Lower leg skin (tissue), 4 donors: ENCODE results near the gene ZFYVE16. TPM values are rescaled to one million over a fixed set of nuclear protein-coding genes. Genes with fewer than 3 reads are reported as not detected.

Source experiments
- DNase-seq, 2 donors: peaks; one replicate each; pipeline ENCODE4 v3.0.0-alpha.2; 2019; ENCODE audit warnings: low spot score in 2 of 2
- H3K4me3 ChIP-seq: fragments of 200-600 bp; sonication (generic); 2 replicates; pipeline ENCODE4 v1.5.1; 2017; ENCODE audit warnings: mild to moderate bottlenecking, low read depth; ENCODE audit not compliant: poor library complexity, severe bottlenecking
- POLR2A ChIP-seq, 2 donors: fragments of 450-650 bp; IDR thresholded peaks; one replicate each; pipeline ENCODE4 v1.6.1; 2016 to 2017; ENCODE audit warnings: antibody characterized with exemption in 2 of 2, mild to moderate bottlenecking in 1 of 2, moderate library complexity in 1 of 2
- WGBS, 2 donors: methylation state at CpG; one replicate each; pipeline ENCODE4 v1.1.5; 2018; 5-methylcytosine and 5-hydroxymethylcytosine counted together
- intact Hi-C: fragments of 100-400 bp; cut with DNase I; formaldehyde crosslinking; loops from one replicate; pipeline ENCODE4 v1.15.0; 2023; ENCODE audit warnings: low total_unique reads
- total RNA-seq, 4 donors: library from RNA; depleted of rRNA; stranded (reverse); fragments of >200 nt; gene quantifications; one replicate each; pipeline ENCODE4 v1.1.0, GENCODE V29; 2016
- TF ChIP-seq, protein P1 (sequence below), 3 donors: fragments of 450-650 bp; IDR thresholded peaks; one replicate each; pipeline ENCODE4 v1.5.1; 2016; ENCODE audit warnings: antibody characterized with exemption in 3 of 3, mild to moderate bottlenecking in 3 of 3, moderate library complexity in 2 of 3

ZFYVE16 gene
- total RNA-seq, 4 donors from 2014 or later, result 11.7 to 19.2 (median 13.4) TPM

DNA sequence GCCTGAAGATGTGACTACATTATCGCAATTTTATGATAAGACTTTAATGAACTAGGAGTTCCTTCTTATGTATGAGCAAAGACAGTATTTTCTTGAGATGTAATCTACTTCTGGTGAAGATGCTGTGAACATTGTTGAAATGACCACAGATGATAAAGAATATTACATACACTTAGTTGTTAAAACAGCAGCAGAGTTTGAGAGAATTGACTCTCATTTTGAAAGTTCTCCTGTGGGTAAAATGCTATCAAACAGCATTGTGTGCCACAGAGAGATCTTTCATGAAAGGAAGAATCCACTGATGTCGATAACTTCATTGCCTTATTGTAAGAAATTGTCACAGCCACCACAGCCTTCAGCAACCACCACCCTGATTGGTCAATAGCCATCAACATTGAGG, 88.0 kb downstream of the ZFYVE16 start:
- H3K4me3 ChIP-seq, result no peak overlapping the region
- TF ChIP-seq, protein P1, sequence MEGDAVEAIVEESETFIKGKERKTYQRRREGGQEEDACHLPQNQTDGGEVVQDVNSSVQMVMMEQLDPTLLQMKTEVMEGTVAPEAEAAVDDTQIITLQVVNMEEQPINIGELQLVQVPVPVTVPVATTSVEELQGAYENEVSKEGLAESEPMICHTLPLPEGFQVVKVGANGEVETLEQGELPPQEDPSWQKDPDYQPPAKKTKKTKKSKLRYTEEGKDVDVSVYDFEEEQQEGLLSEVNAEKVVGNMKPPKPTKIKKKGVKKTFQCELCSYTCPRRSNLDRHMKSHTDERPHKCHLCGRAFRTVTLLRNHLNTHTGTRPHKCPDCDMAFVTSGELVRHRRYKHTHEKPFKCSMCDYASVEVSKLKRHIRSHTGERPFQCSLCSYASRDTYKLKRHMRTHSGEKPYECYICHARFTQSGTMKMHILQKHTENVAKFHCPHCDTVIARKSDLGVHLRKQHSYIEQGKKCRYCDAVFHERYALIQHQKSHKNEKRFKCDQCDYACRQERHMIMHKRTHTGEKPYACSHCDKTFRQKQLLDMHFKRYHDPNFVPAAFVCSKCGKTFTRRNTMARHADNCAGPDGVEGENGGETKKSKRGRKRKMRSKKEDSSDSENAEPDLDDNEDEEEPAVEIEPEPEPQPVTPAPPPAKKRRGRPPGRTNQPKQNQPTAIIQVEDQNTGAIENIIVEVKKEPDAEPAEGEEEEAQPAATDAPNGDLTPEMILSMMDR (IDR thresholded peaks at IDR 0.05), result no peak
- TF ChIP-seq POLR2A (IDR thresholded peaks at IDR 0.05), result no peak
- no peak for DNase-seq
- WGBS, 2 donors, result 95% methylated on average over 2 of the region's 2 CpGs
- intact Hi-C loops, result no loop called here

DNA sequence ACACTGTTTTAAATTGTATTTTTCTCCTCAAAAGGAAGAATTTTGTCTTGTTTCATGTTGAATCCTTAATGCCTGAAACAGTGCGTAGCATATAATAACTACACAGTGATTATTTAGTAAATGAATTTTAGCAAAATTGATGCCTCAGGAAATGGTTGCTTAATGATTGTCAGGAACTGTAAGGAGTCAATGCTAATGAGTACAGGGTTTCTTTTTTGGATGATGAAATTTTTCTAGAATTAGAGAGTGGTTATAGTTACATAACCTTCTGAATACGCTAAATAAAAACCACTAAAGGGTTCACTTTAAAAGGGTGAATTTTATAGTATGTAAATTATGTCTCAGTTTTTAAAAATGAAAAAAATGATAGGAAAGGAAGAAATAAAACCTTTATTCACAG, 94.9 kb downstream of the ZFYVE16 start:
- H3K4me3 ChIP-seq, result no peak overlapping the region
- DNase-seq, result no peak
- WGBS, 2 donors, result 74 to 92% methylated on average over 2 of the region's 2 CpGs
- TF ChIP-seq, protein P1 (IDR thresholded peaks at IDR 0.05), result no peak
- TF ChIP-seq POLR2A (IDR thresholded peaks at IDR 0.05), result no peak
- intact Hi-C loops, result no loop called here

DNA sequence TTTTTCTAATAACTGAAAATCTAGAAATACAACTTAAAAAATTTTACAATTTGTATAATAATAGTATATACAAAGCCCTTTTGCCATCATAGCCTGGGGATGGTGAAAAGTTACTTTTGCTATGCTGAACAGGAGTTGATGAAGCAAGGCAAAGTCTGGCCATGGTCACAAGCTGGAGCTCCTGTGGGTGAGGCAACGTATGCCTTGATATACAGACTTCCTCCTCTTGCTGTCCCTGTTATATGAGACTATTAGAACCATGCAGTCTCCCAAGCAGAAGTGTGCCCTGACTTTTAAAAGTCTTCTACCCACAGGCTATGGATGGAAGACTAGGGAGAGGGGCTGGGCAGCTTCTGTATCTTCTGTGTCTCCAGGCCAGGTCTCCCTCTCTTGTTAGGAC, 95.8 kb downstream of the ZFYVE16 start:
- intact Hi-C loops, result no loop called here
- TF ChIP-seq, protein P1 (IDR thresholded peaks at IDR 0.05), result no peak
- TF ChIP-seq POLR2A (IDR thresholded peaks at IDR 0.05), result no peak
- DNase-seq, result no peak
- 57 to 65% methylated on average over 1 of the region's 1 CpG for WGBS, 2 donors
- H3K4me3 ChIP-seq, result no peak overlapping the region

DNA sequence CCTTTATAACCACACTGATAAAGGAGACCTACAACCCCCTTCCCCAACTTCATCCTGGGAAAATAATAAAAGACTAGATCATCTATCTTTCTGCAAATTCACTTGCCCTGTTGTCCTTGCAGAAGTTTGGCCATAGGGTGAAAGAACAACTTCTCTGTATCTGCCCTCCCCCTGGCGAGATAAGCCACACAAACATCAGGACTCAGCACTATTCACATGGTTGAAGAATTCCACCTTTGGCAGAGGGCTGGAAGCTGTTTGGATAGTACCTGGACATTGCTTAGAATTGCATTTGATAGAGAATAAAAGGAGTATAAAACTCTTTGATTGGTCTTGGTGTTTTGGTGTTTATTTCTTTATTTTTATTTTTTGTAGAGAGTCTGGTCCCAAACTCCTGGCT, 97.0 kb downstream of the ZFYVE16 start:
- 91% methylated on average over 1 of the region's 1 CpG for WGBS, 2 donors
- intact Hi-C loops, result no loop called here
- no peak for DNase-seq
- TF ChIP-seq, protein P1 (IDR thresholded peaks at IDR 0.05), result no peak
- no peak for TF ChIP-seq POLR2A (IDR thresholded peaks at IDR 0.05)
- H3K4me3 ChIP-seq, result no peak overlapping the region

DNA sequence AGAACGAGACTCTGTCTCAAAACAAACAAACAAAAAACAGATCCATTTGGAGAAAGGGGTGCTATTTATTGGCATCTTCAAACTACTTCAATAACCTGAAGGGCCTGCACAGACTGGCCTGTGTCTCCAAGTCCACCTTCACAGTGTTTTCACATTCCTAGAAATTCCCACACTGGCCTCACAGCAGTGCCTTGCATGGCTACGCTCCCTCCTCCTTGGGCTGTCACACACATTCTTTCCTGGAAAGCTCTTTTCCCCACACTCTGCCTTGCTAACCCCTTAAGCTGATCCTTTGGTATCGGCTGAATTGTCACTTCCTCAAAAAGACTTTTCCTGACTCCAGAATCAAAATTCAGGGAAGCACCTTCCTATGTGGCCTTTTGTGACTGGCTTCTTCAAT, 99.8 kb downstream of the ZFYVE16 start:
- no peak for DNase-seq
- TF ChIP-seq, protein P1 (IDR thresholded peaks at IDR 0.05), result no peak
- no peak for TF ChIP-seq POLR2A (IDR thresholded peaks at IDR 0.05)
- no peak overlapping the region for H3K4me3 ChIP-seq
- WGBS, 2 donors, result 92 to 94% methylated on average over 3 of the region's 3 CpGs
- intact Hi-C loops, result no loop called here

DNA sequence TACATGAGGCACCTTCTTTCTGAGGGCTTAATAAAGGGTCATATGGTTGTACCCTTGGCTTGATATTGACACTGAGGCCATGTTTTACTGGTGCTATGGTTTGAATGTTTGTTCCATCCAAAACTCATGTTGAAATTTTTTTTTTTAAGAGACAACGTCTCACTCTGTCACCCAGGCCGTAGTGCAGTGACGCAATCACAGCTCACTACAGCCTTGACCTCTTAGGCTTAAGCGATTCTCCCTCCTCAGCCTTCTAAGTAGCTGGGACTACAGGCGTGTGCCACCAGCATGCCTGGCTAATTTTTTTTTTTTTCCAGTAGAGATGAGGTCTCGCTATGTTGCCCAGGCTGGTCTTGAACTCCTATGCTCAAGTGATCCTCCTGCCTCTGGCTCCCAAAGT, 101.0 kb downstream of the ZFYVE16 start:
- intact Hi-C loops, result no loop called here
- 93 to 96% methylated on average over 6 of the region's 6 CpGs for WGBS, 2 donors
- DNase-seq, result no peak
- no peak overlapping the region for H3K4me3 ChIP-seq
- TF ChIP-seq, protein P1 (IDR thresholded peaks at IDR 0.05), result no peak
- TF ChIP-seq POLR2A (IDR thresholded peaks at IDR 0.05), result no peak
